CD14-positive monocyte (primary cell): ENCODE measurements around the gene TNS4. TPM values are rescaled to one million over a fixed set of nuclear protein-coding genes. Genes with fewer than 3 reads are reported as not detected.

Experiments used
- DNase-seq, 3 donors: peaks; one replicate each; pipeline ENCODE4 v3.0.0-alpha.2; 2011 to 2022
- H2AFZ ChIP-seq: 2 replicates; pipeline ENCODE4 v1.6.0; 2012; ENCODE audit warnings: mild to moderate bottlenecking, low read depth, low read length, inconsistent platforms; ENCODE audit not compliant: insufficient read depth, poor library complexity, severe bottlenecking
- H3K27ac ChIP-seq, 2 donors: 1 replicate in 1 of 2; 2 replicates in 1 of 2; pipeline ENCODE4 v1.5.1; 2012 to 2013; ENCODE audit warnings: low read length in 2 of 2, control low read depth in 1 of 2, inconsistent platforms in 1 of 2, low read depth in 1 of 2, mild to moderate bottlenecking in 1 of 2
- H3K27me3 ChIP-seq, 2 donors: one replicate each; pipeline versions ENCODE4 v1.6.0 to v1.6.1; 2011 to 2013; ENCODE audit warnings: low read length in 2 of 2; ENCODE audit not compliant: control insufficient read depth in 2 of 2, insufficient read depth in 2 of 2
- H3K36me3 ChIP-seq, 2 donors: replicated peaks in 1 of 2; 1 replicate in 1 of 2; 2 replicates in 1 of 2; pipeline versions ENCODE4 v1.5.1 to v1.6.1; 2012 to 2013; ENCODE audit warnings: low read length in 2 of 2, control low read depth in 1 of 2, inconsistent platforms in 1 of 2, mild to moderate bottlenecking in 1 of 2; ENCODE audit not compliant: insufficient read depth in 2 of 2, control insufficient read depth in 1 of 2
- H3K4me1 ChIP-seq, 2 donors: 1 replicate in 1 of 2; 2 replicates in 1 of 2; pipeline versions ENCODE4 v1.5.1 to v1.6.1; 2012 to 2013; ENCODE audit warnings: low read length in 2 of 2, control low read depth in 1 of 2, inconsistent platforms in 1 of 2, mild to moderate bottlenecking in 1 of 2, moderate library complexity in 1 of 2; ENCODE audit not compliant: insufficient read depth in 2 of 2, control insufficient read depth in 1 of 2
- H3K4me2 ChIP-seq: replicated peaks from 2 replicates; pipeline ENCODE3; 2012; ENCODE audit warnings: low read length, moderate library complexity, mild to moderate bottlenecking; ENCODE audit not compliant: poor library complexity, severe bottlenecking; ENCODE audit errors: extremely low read depth
- H3K4me3 ChIP-seq, 3 experiments: fragments of 200-600 bp in 1 of 3; sonication (generic) in 1 of 3; replicated peaks in 1 of 3; 1 replicate in 2 of 3; 2 replicates in 1 of 3; pipeline ENCODE4 v1.5.1; 2011 to 2013; ENCODE audit warnings: low read length in 3 of 3, mild to moderate bottlenecking in 3 of 3, control low read depth in 2 of 3, low read depth in 2 of 3, inconsistent platforms in 1 of 3, moderate library complexity in 1 of 3
- H3K79me2 ChIP-seq: 2 replicates; pipeline ENCODE4 v1.6.0; 2012; ENCODE audit warnings: mild to moderate bottlenecking, control low read depth, inconsistent platforms, low read length, moderate library complexity; ENCODE audit not compliant: insufficient read depth
- H3K9ac ChIP-seq: 2 replicates; pipeline ENCODE4 v1.6.0; 2017; ENCODE audit warnings: low read length, mild to moderate bottlenecking; ENCODE audit not compliant: insufficient read depth, poor library complexity, severe bottlenecking
- H3K9me3 ChIP-seq, 2 donors: replicated peaks in 1 of 2; 1 replicate in 1 of 2; 2 replicates in 1 of 2; pipeline versions ENCODE4 v1.5.1 to v1.6.1; 2012 to 2013; ENCODE audit warnings: low read length in 2 of 2, control low read depth in 1 of 2; ENCODE audit not compliant: control insufficient read depth in 1 of 2, insufficient read depth in 1 of 2
- H4K20me1 ChIP-seq: 2 replicates; pipeline ENCODE4 v1.6.0; 2012; ENCODE audit warnings: mild to moderate bottlenecking, low read length, control low read depth, moderate library complexity; ENCODE audit not compliant: insufficient read depth
- H3K27ac Mint-ChIP-seq, 7 donors: one replicate each; pipeline ENCODE4 v1.8.0; 2020; ENCODE audit warnings: mild to moderate bottlenecking in 7 of 7, mixed read lengths in 7 of 7, moderate library complexity in 6 of 7, inconsistent platforms in 2 of 7
- H3K27me3 Mint-ChIP-seq, 3 donors: one replicate each; pipeline ENCODE4 v1.8.0; 2021 to 2022; ENCODE audit warnings: low read depth in 3 of 3, mild to moderate bottlenecking in 3 of 3, mixed read lengths in 3 of 3, moderate library complexity in 3 of 3, inconsistent platforms in 1 of 3
- H3K36me3 Mint-ChIP-seq, 2 donors: one replicate each; pipeline ENCODE4 v1.8.0; 2020; ENCODE audit warnings: mixed read lengths in 2 of 2, inconsistent platforms in 1 of 2, mild to moderate bottlenecking in 1 of 2
- H3K4me1 Mint-ChIP-seq: one replicate; pipeline ENCODE4 v1.8.0; 2020; ENCODE audit warnings: mild to moderate bottlenecking, mixed read lengths
- H3K4me3 Mint-ChIP-seq, 2 donors: one replicate each; pipeline ENCODE4 v1.8.0; 2020; ENCODE audit warnings: mild to moderate bottlenecking in 2 of 2, mixed read lengths in 2 of 2, moderate library complexity in 1 of 2
- H3K9me3 Mint-ChIP-seq, 7 donors: one replicate each; pipeline ENCODE4 v1.8.0; 2020 to 2022; ENCODE audit warnings: mixed read lengths in 7 of 7, mild to moderate bottlenecking in 6 of 7, moderate library complexity in 6 of 7, inconsistent platforms in 2 of 7
- CTCF ChIP-seq: fragments of 200-600 bp; IDR thresholded peaks from one replicate; pipeline ENCODE4 v1.8.0; 2022; ENCODE audit warnings: antibody characterized with exemption, mild to moderate bottlenecking
- WGBS: methylation state at CpG from one replicate; pipeline ENCODE4 v1.1.5; 2013; ENCODE audit warnings: missing lambda C conversion rate; ENCODE audit not compliant: insufficient coverage; 5-methylcytosine and 5-hydroxymethylcytosine counted together
- intact Hi-C, 2 donors: fragments of 100-400 bp; cut with micrococcal nuclease; formaldehyde crosslinking; loops; one replicate each; pipeline versions ENCODE4 v1.15.0 to v1.15.1; 2023
- polyA plus RNA-seq, 3 donors: library from polyadenylated mRNA; depleted of rRNA in 1 of 3; unstranded in 2 of 3; stranded (reverse) in 1 of 3; fragments of 300-500 nt in 2 of 3; fragments of >200 nt in 1 of 3; fragmentation: Illumina TruSeq in 2 of 3; gene quantifications; 1 replicate in 2 of 3; 2 replicates in 1 of 3; pipeline ENCODE4 v1.2.3, GENCODE V29; 2012 to 2021

Gene TNS4
- polyA plus RNA-seq, 3 donors, result not detected

GRCh38 chr17:40460968-40461731 is 40.3 kb downstream of the TNS4 start:
- no peak for TF ChIP-seq CTCF
- Histone ChIP-seq H3K27me3 (no peaks in the 10 kb centered on the region), H3K4me2 (no peak overlapping the region), H3K27ac (no peak overlapping the region), H2AFZ (no peak overlapping the region), H3K9ac (no peak overlapping the region), H3K36me3 (no peaks in the 10 kb centered on the region), H3K4me3 (no peak overlapping the region), H3K9me3 (no peaks in the 10 kb centered on the region), H3K4me1 (no peaks in the 10 kb centered on the region), H4K20me1 (no peaks in the 10 kb centered on the region), H3K79me2 (no peaks in the 10 kb centered on the region)
- H3K27ac Mint-ChIP-seq, result no peak overlapping the region
- 95% methylated on average over 4 of the region's 9 CpGs for WGBS
- H3K9me3 Mint-ChIP-seq, result no peaks in the 10 kb centered on the region
- H3K36me3 Mint-ChIP-seq, result no peaks in the 10 kb centered on the region
- no peaks in the 10 kb centered on the region for H3K4me1 Mint-ChIP-seq
- H3K4me3 Mint-ChIP-seq, result no peak overlapping the region
- peaks cover 7 to 12% (median 10%) of the 10 kb centered on the region in 3 donors for H3K27me3 Mint-ChIP-seq
- intact Hi-C loops, result no loop called here
- DNase-seq, result no peak

GRCh38 chr17:40460604-40460967 is 40.8 kb downstream of the TNS4 start:
- Histone ChIP-seq H3K4me1 (no peaks in the 10 kb centered on the region), H3K27ac (no peak overlapping the region)

More at GRCh38 chr17:40460604-40460967, 40.8 kb downstream of the TNS4 start:
- Histone ChIP-seq H3K27me3 (no peaks in the 10 kb centered on the region), H3K4me2 (no peak overlapping the region), H3K36me3 (no peaks in the 10 kb centered on the region), H3K4me3 (no peak overlapping the region), H3K9me3 (no peaks in the 10 kb centered on the region), H2AFZ (no peak overlapping the region), H3K9ac (no peak overlapping the region), H3K79me2 (no peaks in the 10 kb centered on the region), H4K20me1 (no peaks in the 10 kb centered on the region)
- Mint-ChIP-seq H3K36me3 (no peaks in the 10 kb centered on the region), H3K27ac (no peak overlapping the region), H3K27me3 (peaks cover 3 to 9% (median 8%) of the 10 kb centered on the region in 3 donors), H3K4me3 (no peak overlapping the region), H3K9me3 (no peaks in the 10 kb centered on the region), H3K4me1 (no peaks in the 10 kb centered on the region)
- 86% methylated on average over 1 of the region's 3 CpGs for WGBS
- intact Hi-C loops, result no loop called here
- TF ChIP-seq CTCF, result no peak
- DNase-seq, result no peak
